OCI-LY1 (cell line): Measurements from ENCODE around the gene MAP3K14.

Experiments used
- H2AFZ ChIP-seq: fragments of 200-600 bp; sonication (generic), shearing (Covaris generic); 2 replicates; pipeline ENCODE4 v1.6.0; 2014; ENCODE audit warnings: antibody characterized with exemption, mild to moderate bottlenecking, low read length
- H3F3A ChIP-seq: fragments of 200-600 bp; sonication (generic), shearing (Covaris generic); 2 replicates; pipeline ENCODE4 v1.6.0; 2014; ENCODE audit warnings: mild to moderate bottlenecking, antibody characterized with exemption, low read length, moderate library complexity; ENCODE audit not compliant: insufficient read depth
- H3K27ac ChIP-seq: fragments of 200-600 bp; sonication (generic); 2 replicates; pipeline ENCODE4 v1.5.1; 2014; ENCODE audit warnings: low read length, mixed run types, mild to moderate bottlenecking, low read depth; ENCODE audit not compliant: poor library complexity, severe bottlenecking
- H3K27me3 ChIP-seq: fragments of 200-600 bp; sonication (generic); 2 replicates; pipeline ENCODE4 v1.6.0; 2014; ENCODE audit warnings: antibody characterized with exemption, mild to moderate bottlenecking, low read length, moderate library complexity; ENCODE audit not compliant: insufficient read depth
- H3K36me3 ChIP-seq: fragments of 200-600 bp; sonication (generic); 2 replicates; pipeline ENCODE4 v1.6.1; 2014; ENCODE audit warnings: mild to moderate bottlenecking, antibody characterized with exemption, low read length, moderate library complexity, mixed read lengths; ENCODE audit not compliant: insufficient read depth
- H3K4me1 ChIP-seq: fragments of 200-600 bp; sonication (generic); 2 replicates; pipeline ENCODE4 v1.5.1; 2014; ENCODE audit warnings: mild to moderate bottlenecking, low read length, moderate library complexity; ENCODE audit not compliant: insufficient read depth, severe bottlenecking
- H3K4me2 ChIP-seq: fragments of 200-600 bp; sonication (generic), shearing (Covaris generic); 2 replicates; pipeline ENCODE4 v1.6.1; 2014; ENCODE audit warnings: low read length
- H3K4me3 ChIP-seq: fragments of 200-600 bp; sonication (generic); 2 replicates; pipeline ENCODE4 v1.5.1; 2014; ENCODE audit warnings: low read length, low read depth, mild to moderate bottlenecking, mixed read lengths; ENCODE audit not compliant: poor library complexity, severe bottlenecking
- H3K79me2 ChIP-seq: fragments of 200-600 bp; shearing (Covaris generic); 2 replicates; pipeline ENCODE4 v1.6.1; 2016; ENCODE audit warnings: mixed run types, low read length, mixed read lengths; ENCODE audit not compliant: insufficient read depth
- H3K9ac ChIP-seq: fragments of 200-600 bp; sonication (generic), shearing (Covaris generic); 2 replicates; pipeline ENCODE4 v1.6.1; 2014; ENCODE audit warnings: mild to moderate bottlenecking, low read length, mixed read lengths
- H3K9me2 ChIP-seq: fragments of 200-600 bp; sonication (generic), shearing (Covaris generic); 2 replicates; pipeline ENCODE4 v1.6.1; 2014; ENCODE audit warnings: low read depth, mild to moderate bottlenecking, low read length, mixed read lengths
- H3K9me3 ChIP-seq: fragments of 200-600 bp; shearing (Covaris generic); 2 replicates; pipeline ENCODE4 v1.6.1; 2014; ENCODE audit warnings: low read length, mixed read lengths
- H4K20me1 ChIP-seq: fragments of 200-600 bp; sonication (generic), shearing (Covaris generic); 2 replicates; pipeline ENCODE4 v1.6.0; 2016; ENCODE audit warnings: mild to moderate bottlenecking, low read length; ENCODE audit not compliant: insufficient read depth
- EZH2 ChIP-seq: fragments of 200-600 bp; sonication (generic), shearing (Covaris generic); IDR thresholded peaks from 2 replicates; pipeline ENCODE4 v1.8.0; 2017; ENCODE audit warnings: borderline replicate concordance, mixed run types, mild to moderate bottlenecking, antibody characterized with exemption, low read length, moderate library complexity, mixed read lengths
- TF ChIP-seq, protein P1 (sequence below): fragments of 200-600 bp; sonication (generic), shearing (Covaris generic); IDR thresholded peaks from 2 replicates; pipeline ENCODE4 v1.5.1; 2017; ENCODE audit warnings: mild to moderate bottlenecking, antibody characterized with exemption, low read length, moderate library complexity, mixed read lengths

MAP3K14 gene

DNA sequence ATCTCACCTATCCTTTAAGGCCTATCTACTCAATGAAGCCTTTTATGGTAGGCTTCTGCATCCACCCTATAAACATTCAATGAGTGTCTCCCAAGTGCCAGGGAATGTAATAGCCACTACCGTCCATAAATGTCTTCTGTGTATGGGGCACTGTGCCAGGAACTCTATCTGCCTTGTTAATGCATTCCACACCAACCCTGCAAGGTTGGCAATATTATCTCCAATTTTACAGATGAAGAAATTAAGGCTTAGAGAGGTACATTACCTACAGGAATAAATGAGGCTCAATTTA, 20.0 kb downstream of the MAP3K14 start:
- Histone ChIP-seq H4K20me1 (no peaks in the 10 kb centered on the region), H2AFZ (no peak overlapping the region), H3K4me1 (peaks cover 40% of the 10 kb centered on the region), H3K9me2 (no peaks in the 10 kb centered on the region), H3K9me3 (no peaks in the 10 kb centered on the region), H3K9ac (no peak overlapping the region), H3F3A (no peaks in the 10 kb centered on the region), H3K79me2 (no peaks in the 10 kb centered on the region), H3K4me2 (no peak overlapping the region), H3K36me3 (no peaks in the 10 kb centered on the region), H3K27me3 (no peaks in the 10 kb centered on the region), H3K4me3 (no peak overlapping the region), H3K27ac (peak overlapping the region; percentile 13)
- no peak for TF ChIP-seq EZH2
- TF ChIP-seq, protein P1, sequence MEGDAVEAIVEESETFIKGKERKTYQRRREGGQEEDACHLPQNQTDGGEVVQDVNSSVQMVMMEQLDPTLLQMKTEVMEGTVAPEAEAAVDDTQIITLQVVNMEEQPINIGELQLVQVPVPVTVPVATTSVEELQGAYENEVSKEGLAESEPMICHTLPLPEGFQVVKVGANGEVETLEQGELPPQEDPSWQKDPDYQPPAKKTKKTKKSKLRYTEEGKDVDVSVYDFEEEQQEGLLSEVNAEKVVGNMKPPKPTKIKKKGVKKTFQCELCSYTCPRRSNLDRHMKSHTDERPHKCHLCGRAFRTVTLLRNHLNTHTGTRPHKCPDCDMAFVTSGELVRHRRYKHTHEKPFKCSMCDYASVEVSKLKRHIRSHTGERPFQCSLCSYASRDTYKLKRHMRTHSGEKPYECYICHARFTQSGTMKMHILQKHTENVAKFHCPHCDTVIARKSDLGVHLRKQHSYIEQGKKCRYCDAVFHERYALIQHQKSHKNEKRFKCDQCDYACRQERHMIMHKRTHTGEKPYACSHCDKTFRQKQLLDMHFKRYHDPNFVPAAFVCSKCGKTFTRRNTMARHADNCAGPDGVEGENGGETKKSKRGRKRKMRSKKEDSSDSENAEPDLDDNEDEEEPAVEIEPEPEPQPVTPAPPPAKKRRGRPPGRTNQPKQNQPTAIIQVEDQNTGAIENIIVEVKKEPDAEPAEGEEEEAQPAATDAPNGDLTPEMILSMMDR, result no peak

DNA sequence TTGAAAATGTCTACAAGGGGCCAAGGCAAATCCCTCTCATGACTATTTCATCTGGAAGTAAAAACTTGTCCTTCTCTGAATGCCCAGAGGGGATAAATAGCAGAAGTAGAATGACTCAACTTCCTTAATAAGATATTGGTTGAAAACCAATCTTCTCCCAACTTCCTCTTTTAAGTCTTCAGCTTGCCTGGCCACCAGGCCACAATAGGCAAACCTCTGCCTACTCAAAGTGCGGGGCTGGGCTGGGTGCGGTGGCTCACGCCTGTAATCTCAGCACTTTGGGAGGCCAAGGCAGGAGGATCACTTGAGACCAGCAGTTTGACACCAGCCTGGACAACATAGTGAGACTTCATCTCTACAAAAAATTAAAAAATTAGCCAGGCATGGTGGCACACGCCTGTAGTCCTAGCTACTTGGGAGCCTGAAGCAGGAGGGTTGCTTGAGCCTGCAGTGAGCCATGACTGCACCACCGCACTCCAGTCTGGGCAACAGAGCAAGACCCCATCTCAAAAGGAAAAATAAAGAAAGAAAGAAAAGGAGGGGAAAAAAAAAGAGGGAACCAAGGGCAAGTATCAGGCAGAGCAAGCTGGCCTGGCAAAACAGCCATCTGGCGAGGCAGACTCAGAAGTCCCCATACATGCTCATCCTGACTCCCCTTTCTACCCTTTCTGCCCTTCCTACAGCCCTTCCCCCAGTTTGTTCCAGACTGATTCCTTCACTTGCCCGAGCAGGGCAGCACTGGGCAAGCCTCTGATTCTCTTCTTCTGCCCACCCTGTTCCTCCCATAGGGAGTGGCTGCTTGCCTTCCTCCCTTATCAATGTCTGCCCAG, 20.6 kb downstream of the MAP3K14 start:
- Histone ChIP-seq H3K36me3 (no peaks in the 10 kb centered on the region), H3K4me1 (peaks cover 41% of the 10 kb centered on the region), H3K9me3 (no peaks in the 10 kb centered on the region), H3K4me2 (no peak overlapping the region), H3K27me3 (no peaks in the 10 kb centered on the region), H3K9me2 (no peaks in the 10 kb centered on the region), H3F3A (no peaks in the 10 kb centered on the region), H3K9ac (no peak overlapping the region), H2AFZ (no peak overlapping the region), H4K20me1 (no peaks in the 10 kb centered on the region), H3K4me3 (no peak overlapping the region), H3K27ac (peak overlapping the region; percentile 13), H3K79me2 (no peaks in the 10 kb centered on the region)
- TF ChIP-seq EZH2, result no peak
- TF ChIP-seq, protein P1, result no peak

DNA sequence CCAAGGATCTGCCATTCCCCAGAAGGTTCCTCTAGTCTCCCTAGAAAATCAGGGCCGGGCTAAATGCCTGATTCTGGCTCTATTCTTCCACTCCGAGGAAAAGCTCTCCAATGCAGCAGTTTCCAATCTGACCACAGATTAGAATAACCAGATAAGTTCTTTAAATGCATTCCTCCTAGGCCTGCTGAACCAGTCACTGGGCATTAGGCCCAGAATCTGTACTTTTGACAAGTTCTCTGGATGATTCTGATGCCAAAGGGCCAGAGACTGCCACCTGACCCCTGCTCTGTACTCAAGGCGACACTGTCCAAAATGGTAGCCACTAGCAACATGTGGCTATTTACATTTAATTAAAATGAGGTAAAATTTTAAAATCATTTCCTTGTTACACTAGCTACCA, 22.3 kb downstream of the MAP3K14 start:
- Histone ChIP-seq H3K27ac (no peak overlapping the region), H3F3A (no peaks in the 10 kb centered on the region), H3K36me3 (peaks cover 10% of the 10 kb centered on the region; the same call in 1 of the 2 replicates), H3K4me1 (peaks cover 38% of the 10 kb centered on the region), H3K27me3 (no peaks in the 10 kb centered on the region), H3K4me2 (no peak overlapping the region), H4K20me1 (no peaks in the 10 kb centered on the region), H3K9me2 (no peaks in the 10 kb centered on the region), H2AFZ (no peak overlapping the region), H3K79me2 (no peaks in the 10 kb centered on the region), H3K9me3 (no peaks in the 10 kb centered on the region), H3K9ac (no peak overlapping the region), H3K4me3 (no peak overlapping the region)
- TF ChIP-seq EZH2, result no peak
- TF ChIP-seq, protein P1, result no peak
